Endothelial cell (in vitro differentiated cells): ENCODE results near the gene AGBL1. TPM values are rescaled to one million over a fixed set of nuclear protein-coding genes. Genes with fewer than 3 reads are reported as not detected.

ENCODE experiments used
- DNase-seq: peaks from one replicate; pipeline ENCODE4 v3.0.0; 2021; ENCODE audit warnings: low spot score
- H3K27ac Mint-ChIP-seq: one replicate; pipeline ENCODE4 v1.8.0; 2021; ENCODE audit warnings: mixed read lengths, inconsistent platforms; ENCODE audit not compliant: unreplicated experiment
- H3K27me3 Mint-ChIP-seq: one replicate; pipeline ENCODE4 v1.8.0; 2021; ENCODE audit warnings: mild to moderate bottlenecking, moderate library complexity, mixed read lengths, inconsistent platforms; ENCODE audit not compliant: unreplicated experiment
- H3K36me3 Mint-ChIP-seq: one replicate; pipeline ENCODE4 v1.8.0; 2021; ENCODE audit warnings: mild to moderate bottlenecking, low read depth, mixed read lengths, inconsistent platforms; ENCODE audit not compliant: unreplicated experiment
- H3K4me1 Mint-ChIP-seq: one replicate; pipeline ENCODE4 v1.8.0; 2021; ENCODE audit warnings: mild to moderate bottlenecking, mixed read lengths, inconsistent platforms; ENCODE audit not compliant: unreplicated experiment
- H3K4me3 Mint-ChIP-seq: one replicate; pipeline ENCODE4 v1.8.0; 2021; ENCODE audit warnings: mild to moderate bottlenecking, mixed read lengths, inconsistent platforms; ENCODE audit not compliant: unreplicated experiment
- H3K9me3 Mint-ChIP-seq: one replicate; pipeline ENCODE4 v1.8.0; 2021; ENCODE audit warnings: mixed read lengths, inconsistent platforms; ENCODE audit not compliant: unreplicated experiment
- CTCF ChIP-seq: fragments of 200-600 bp; sonication (generic); IDR thresholded peaks from one replicate; pipeline ENCODE4 v1.5.0; 2021; ENCODE audit warnings: antibody characterized with exemption; ENCODE audit not compliant: unreplicated experiment
- total RNA-seq: library from RNA; stranded (reverse); fragmentation: NEBNext Ultra II Directional; extraction: Animal tissue kit (Norgen Biotek cat#: 25700); gene quantifications from one replicate; pipeline ENCODE4 v1.2.1, GENCODE V29; 2021; ENCODE audit not compliant: unreplicated experiment

The AGBL1 gene
- total RNA-seq, 1 donor from 2014 or later = 0.03 TPM

- Mint-ChIP-seq H3K27me3 (no peaks in the 10 kb centered on the region), H3K4me3 (no peak overlapping the region), H3K27ac (no peak overlapping the region), H3K9me3 (no peaks in the 10 kb centered on the region), H3K36me3 (no peaks in the 10 kb centered on the region), H3K4me1 (peaks cover 19% of the 10 kb centered on the region)
- no peak for TF ChIP-seq CTCF
- DNase-seq = no peak
These were observed 773.1 kb downstream of the AGBL1 start for GRCh38 chr15:86852741-86853140.

DNA sequence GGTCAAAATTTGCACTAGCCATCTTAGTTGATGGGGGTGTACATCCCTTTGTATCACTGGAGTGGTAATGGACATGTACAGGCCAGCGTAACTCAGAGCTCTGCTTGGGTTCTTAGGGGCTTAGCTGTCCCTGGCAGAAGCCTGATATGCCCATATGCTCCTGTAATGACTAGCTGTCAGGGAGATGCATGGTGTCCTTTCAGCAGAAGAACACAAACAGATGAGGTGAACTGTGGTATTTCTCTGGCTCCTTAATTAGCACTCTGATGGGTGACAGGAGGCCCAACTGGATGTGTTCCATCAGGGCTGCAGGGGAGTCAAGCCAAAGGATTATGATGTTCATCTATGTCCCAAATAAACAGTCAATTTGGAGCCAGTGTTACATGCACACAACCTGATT, 774.5 kb downstream of the AGBL1 start:
- Mint-ChIP-seq H3K9me3 (no peaks in the 10 kb centered on the region), H3K27ac (no peak overlapping the region), H3K36me3 (no peaks in the 10 kb centered on the region), H3K4me1 (peaks cover 11% of the 10 kb centered on the region), H3K4me3 (no peak overlapping the region), H3K27me3 (no peaks in the 10 kb centered on the region)
- no peak for DNase-seq
- no peak for TF ChIP-seq CTCF

- Mint-ChIP-seq H3K4me1 (no peaks in the 10 kb centered on the region), H3K27me3 (no peaks in the 10 kb centered on the region), H3K4me3 (no peak overlapping the region), H3K36me3 (no peaks in the 10 kb centered on the region), H3K27ac (no peak overlapping the region), H3K9me3 (no peaks in the 10 kb centered on the region)
- no peak for TF ChIP-seq CTCF
- no peak for DNase-seq
These were observed 775.9 kb downstream of the AGBL1 start for GRCh38 chr15:86855307-86856291.

- H3K4me3 Mint-ChIP-seq = no peak overlapping the region
- H3K9me3 Mint-ChIP-seq = no peaks in the 10 kb centered on the region
These were observed 778.0 kb downstream of the AGBL1 start for GRCh38 chr15:86857701-86858100.

More at GRCh38 chr15:86857701-86858100, 778.0 kb downstream of the AGBL1 start:
- Mint-ChIP-seq H3K27me3 (no peaks in the 10 kb centered on the region), H3K36me3 (no peaks in the 10 kb centered on the region), H3K27ac (no peak overlapping the region), H3K4me1 (no peaks in the 10 kb centered on the region)
- DNase-seq = no peak
- no peak for TF ChIP-seq CTCF
